BLaER1 (cell line): Measurements from ENCODE around the gene MAP1B.
"Not testable (repeated sequence)": the region's sequence is repeated elsewhere in the genome, so short reads cannot be mapped to it uniquely, and the experiment has no call there.

Experiments
- H3K27ac ChIP-seq: shearing (Covaris generic); formaldehyde crosslinking; 2 replicates; pipeline ENCODE4 v1.8.1; 2022
- H3K27me3 ChIP-seq: shearing (Covaris generic); formaldehyde crosslinking; 2 replicates; pipeline ENCODE4 v1.8.1; 2022
- H3K36me3 ChIP-seq: shearing (Covaris generic); formaldehyde crosslinking; 2 replicates; pipeline ENCODE4 v1.8.1; 2022
- H3K4me1 ChIP-seq: shearing (Covaris generic); formaldehyde crosslinking; 2 replicates; pipeline ENCODE4 v1.8.1; 2022
- H3K4me2 ChIP-seq: shearing (Covaris generic); formaldehyde crosslinking; 2 replicates; pipeline ENCODE4 v1.8.1; 2022
- H3K4me3 ChIP-seq: shearing (Covaris generic); formaldehyde crosslinking; 2 replicates; pipeline ENCODE4 v1.8.1; 2022
- H3K9ac ChIP-seq: shearing (Covaris generic); formaldehyde crosslinking; 2 replicates; pipeline ENCODE4 v1.8.1; 2022
- H3K9me3 ChIP-seq: shearing (Covaris generic); formaldehyde crosslinking; 2 replicates; pipeline ENCODE4 v1.8.1; 2022
- H4K20me1 ChIP-seq: shearing (Covaris generic); formaldehyde crosslinking; 2 replicates; pipeline ENCODE4 v1.8.1; 2022
- Cebpa-rat ChIP-seq: shearing (Covaris generic); IDR thresholded peaks from 2 replicates; pipeline ENCODE4 v1.8.1; 2022

MAP1B gene

GRCh38 chr5:72074251-72074650 is 33.0 kb upstream of the MAP1B start:
- no peaks in the 10 kb centered on the region for H3K27me3 ChIP-seq
- no peak overlapping the region for H3K9ac ChIP-seq
- H3K36me3 ChIP-seq, result no peaks in the 10 kb centered on the region
- H3K4me1 ChIP-seq, result peaks cover 13% of the 10 kb centered on the region
- no peak overlapping the region for H3K4me3 ChIP-seq
- TF ChIP-seq Cebpa-rat, result no peak
- no peak overlapping the region for H3K4me2 ChIP-seq
- no peaks in the 10 kb centered on the region for H3K9me3 ChIP-seq
- H3K27ac ChIP-seq, result no peak overlapping the region
- no peaks in the 10 kb centered on the region for H4K20me1 ChIP-seq

GRCh38 chr5:72075461-72075860 is 31.8 kb upstream of the MAP1B start:
- Histone ChIP-seq H4K20me1 (no peaks in the 10 kb centered on the region), H3K4me2 (no peak overlapping the region), H3K27ac (no peak overlapping the region), H3K4me3 (no peak overlapping the region), H3K9ac (no peak overlapping the region), H3K27me3 (no peaks in the 10 kb centered on the region), H3K9me3 (no peaks in the 10 kb centered on the region), H3K36me3 (no peaks in the 10 kb centered on the region), H3K4me1 (peaks cover 16% of the 10 kb centered on the region)
- TF ChIP-seq Cebpa-rat, result no peak

GRCh38 chr5:72076621-72077300 is 30.5 kb upstream of the MAP1B start:
- Histone ChIP-seq H3K36me3 (no peaks in the 10 kb centered on the region), H3K4me2 (no peak overlapping the region), H3K27me3 (no peaks in the 10 kb centered on the region), H3K9me3 (no peaks in the 10 kb centered on the region), H4K20me1 (no peaks in the 10 kb centered on the region), H3K4me1 (peaks cover 16% of the 10 kb centered on the region), H3K4me3 (no peak overlapping the region), H3K27ac (no peak overlapping the region), H3K9ac (no peak overlapping the region)
- no peak for TF ChIP-seq Cebpa-rat

- Histone ChIP-seq H3K9me3 (no peaks in the 10 kb centered on the region), H3K4me3 (no peak overlapping the region), H3K27me3 (no peaks in the 10 kb centered on the region), H4K20me1 (no peaks in the 10 kb centered on the region), H3K4me1 (peaks cover 16% of the 10 kb centered on the region), H3K36me3 (no peaks in the 10 kb centered on the region), H3K27ac (no peak overlapping the region), H3K4me2 (no peak overlapping the region), H3K9ac (no peak overlapping the region)
- TF ChIP-seq Cebpa-rat, result no peak
These were observed 29.9 kb upstream of the MAP1B start for GRCh38 chr5:72077390-72077789.

- no peak for TF ChIP-seq Cebpa-rat
- Histone ChIP-seq H3K9ac (no peak overlapping the region), H3K4me2 (peak overlapping the region; percentile 16; the same call in 1 of the 2 replicates), H3K4me3 (no peak overlapping the region), H3K36me3 (no peaks in the 10 kb centered on the region), H4K20me1 (no peaks in the 10 kb centered on the region), H3K27ac (no peak overlapping the region), H3K9me3 (no peaks in the 10 kb centered on the region), H3K27me3 (no peaks in the 10 kb centered on the region), H3K4me1 (peaks cover 16% of the 10 kb centered on the region)
These were observed 28.0 kb upstream of the MAP1B start for GRCh38 chr5:72079288-72079687.

GRCh38 chr5:72082048-72082447 is 25.2 kb upstream of the MAP1B start:
- Histone ChIP-seq H3K27me3 (no peaks in the 10 kb centered on the region), H4K20me1 (no peaks in the 10 kb centered on the region), H3K36me3 (no peaks in the 10 kb centered on the region), H3K4me3 (no peak overlapping the region), H3K27ac (no peak overlapping the region), H3K4me2 (no peak overlapping the region), H3K9ac (no peak overlapping the region), H3K4me1 (peaks cover 16% of the 10 kb centered on the region), H3K9me3 (no peaks in the 10 kb centered on the region)
- no peak for TF ChIP-seq Cebpa-rat

- H3K4me3 ChIP-seq, result no peak overlapping the region
- H3K4me1 ChIP-seq, result no peaks in the 10 kb centered on the region
- no peak overlapping the region for H3K27ac ChIP-seq
- no peak overlapping the region for H3K4me2 ChIP-seq
- H3K9me3 ChIP-seq, result no peaks in the 10 kb centered on the region
- no peaks in the 10 kb centered on the region for H3K27me3 ChIP-seq
- H4K20me1 ChIP-seq, result no peaks in the 10 kb centered on the region
- TF ChIP-seq Cebpa-rat, result no peak
- no peaks in the 10 kb centered on the region for H3K36me3 ChIP-seq
- no peak overlapping the region for H3K9ac ChIP-seq
These were observed 22.4 kb upstream of the MAP1B start for GRCh38 chr5:72084876-72085275.

GRCh38 chr5:72085319-72085718 is 22.0 kb upstream of the MAP1B start:
- H3K9ac ChIP-seq, result no peak overlapping the region
- no peak overlapping the region for H3K27ac ChIP-seq
- no peaks in the 10 kb centered on the region for H3K27me3 ChIP-seq

GRCh38 chr5:72089713-72090112 is 17.6 kb upstream of the MAP1B start:
- H3K4me2 ChIP-seq, H3K27ac ChIP-seq, H3K9ac ChIP-seq, H3K9me3 ChIP-seq, H3K4me1 ChIP-seq, H3K4me3 ChIP-seq, H3K27me3 ChIP-seq, H4K20me1 ChIP-seq, H3K36me3 ChIP-seq: not testable (repeated sequence)

More at GRCh38 chr5:72085319-72085718, 22.0 kb upstream of the MAP1B start:
- Histone ChIP-seq H3K4me2 (no peak overlapping the region), H4K20me1 (no peaks in the 10 kb centered on the region), H3K36me3 (no peaks in the 10 kb centered on the region), H3K4me3 (no peak overlapping the region), H3K4me1 (no peaks in the 10 kb centered on the region), H3K9me3 (no peaks in the 10 kb centered on the region)
- TF ChIP-seq Cebpa-rat, result no peak

GRCh38 chr5:72092074-72092473 is 15.2 kb upstream of the MAP1B start:
- H4K20me1 ChIP-seq, result no peaks in the 10 kb centered on the region
- H3K4me2 ChIP-seq, result no peak overlapping the region
- H3K27ac ChIP-seq, result no peak overlapping the region
- H3K9me3 ChIP-seq, result no peaks in the 10 kb centered on the region
- H3K9ac ChIP-seq, result no peak overlapping the region
- no peak overlapping the region for H3K4me3 ChIP-seq
- no peaks in the 10 kb centered on the region; the same call in 1 of the 2 replicates for H3K27me3 ChIP-seq
- no peaks in the 10 kb centered on the region for H3K4me1 ChIP-seq
- no peak for TF ChIP-seq Cebpa-rat
- no peaks in the 10 kb centered on the region for H3K36me3 ChIP-seq

GRCh38 chr5:72093217-72093616 is 14.1 kb upstream of the MAP1B start:
- H3K27me3 ChIP-seq, result no peaks in the 10 kb centered on the region; the same call in 1 of the 2 replicates
- H3K9me3 ChIP-seq, result no peaks in the 10 kb centered on the region
- no peak overlapping the region for H3K9ac ChIP-seq
- no peaks in the 10 kb centered on the region for H3K4me1 ChIP-seq
- no peaks in the 10 kb centered on the region for H3K36me3 ChIP-seq
- no peak overlapping the region for H3K4me2 ChIP-seq
- no peaks in the 10 kb centered on the region for H4K20me1 ChIP-seq
- H3K4me3 ChIP-seq, result no peak overlapping the region
- no peak for TF ChIP-seq Cebpa-rat
- no peak overlapping the region for H3K27ac ChIP-seq
